OCI-LY3 (cell line): ENCODE measurements around the gene OR1Q1.
"Not testable (repeated sequence)": the region's sequence is repeated elsewhere in the genome, so short reads cannot be mapped to it uniquely, and the experiment has no call there.

ENCODE experiments used
- H2AFZ ChIP-seq: fragments of 200-600, 300-600 bp; shearing (Covaris generic); 2 replicates; pipeline ENCODE4 v1.6.0; 2014; ENCODE audit warnings: antibody characterized with exemption, low read depth, low read length
- H3K27ac ChIP-seq: fragments of 200-600, 300-600 bp; sonication (generic); 2 replicates; pipeline ENCODE4 v1.5.1; 2014; ENCODE audit warnings: mild to moderate bottlenecking, low read length, moderate library complexity, mixed read lengths
- H3K27me3 ChIP-seq: fragments of 200-600, 300-600 bp; sonication (generic); 2 replicates; pipeline ENCODE4 v1.6.1; 2014; ENCODE audit warnings: low read depth, low read length, mixed read lengths
- H3K36me3 ChIP-seq: fragments of 200-600, 300-600 bp; sonication (generic); replicated peaks from 2 replicates; pipeline ENCODE3; 2014; ENCODE audit warnings: low read depth, low read length, mixed read lengths
- H3K4me1 ChIP-seq: fragments of 300-600, 200-600 bp; sonication (generic); 2 replicates; pipeline ENCODE4 v1.6.1; 2014; ENCODE audit warnings: low read length, mixed read lengths
- H3K4me2 ChIP-seq: fragments of 200-600, 300-600 bp; sonication (generic); 2 replicates; pipeline ENCODE4 v1.6.1; 2014; ENCODE audit warnings: low read length, mixed read lengths
- H3K4me3 ChIP-seq: fragments of 300-600, 200-600 bp; sonication (generic); 2 replicates; pipeline ENCODE4 v1.5.1; 2014; ENCODE audit warnings: antibody characterized with exemption, mild to moderate bottlenecking, low read length, moderate library complexity
- H3K79me2 ChIP-seq: fragments of 300-600, 200-600 bp; shearing (Covaris generic); 2 replicates; pipeline ENCODE4 v1.6.1; 2014; ENCODE audit warnings: mild to moderate bottlenecking, low read length, mixed read lengths
- H3K9ac ChIP-seq: fragments of 300-600, 200-600 bp; shearing (Covaris generic); 2 replicates; pipeline ENCODE4 v1.6.0; 2014; ENCODE audit warnings: mild to moderate bottlenecking, low read length, moderate library complexity
- H3K9me3 ChIP-seq: fragments of 200-600, 300-600 bp; shearing (Covaris generic); 2 replicates; pipeline ENCODE4 v1.6.1; 2014; ENCODE audit warnings: low read length, mixed read lengths; ENCODE audit not compliant: insufficient read depth
- H4K20me1 ChIP-seq: fragments of 200-600, 300-600 bp; sonication (generic); 2 replicates; pipeline ENCODE4 v1.6.1; 2016; ENCODE audit warnings: low read length, mixed read lengths; ENCODE audit not compliant: insufficient read depth
- EZH2phosphoT487 ChIP-seq: fragments of 200-600 bp; shearing (Covaris generic); IDR thresholded peaks from 2 replicates; pipeline ENCODE4 v1.6.1; 2018; ENCODE audit warnings: antibody characterized with exemption, mixed run types, low read depth
- TF ChIP-seq, protein P1 (sequence below): fragments of 200-600, 300-600 bp; sonication (generic); IDR thresholded peaks from 2 replicates; pipeline ENCODE4 v1.5.1; 2014; ENCODE audit warnings: antibody characterized with exemption, low read length, low read depth

Gene OR1Q1

DNA sequence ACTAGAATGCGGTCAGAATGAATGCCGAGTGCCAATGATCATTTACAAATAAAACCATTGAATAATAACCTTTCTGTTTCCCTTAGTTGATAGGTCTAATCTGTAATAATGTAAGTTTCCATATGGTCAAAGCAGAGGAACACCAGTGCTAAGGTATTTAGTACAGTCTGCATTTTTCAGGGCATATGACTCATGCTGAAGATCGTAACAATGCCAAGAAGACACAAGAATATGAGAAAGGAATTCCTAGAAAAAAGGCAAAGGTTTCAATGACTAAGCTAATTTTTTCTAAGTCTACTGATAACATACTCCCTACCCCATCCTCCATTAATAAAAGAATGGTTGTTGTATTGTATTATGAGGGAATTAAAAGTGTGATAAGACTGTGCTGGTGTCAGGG, 34.2 kb upstream of the OR1Q1 start:
- no peaks in the 10 kb centered on the region for H4K20me1 ChIP-seq
- H3K4me1 ChIP-seq, result no peaks in the 10 kb centered on the region
- H3K79me2 ChIP-seq, result no peaks in the 10 kb centered on the region
- TF ChIP-seq, protein P1, sequence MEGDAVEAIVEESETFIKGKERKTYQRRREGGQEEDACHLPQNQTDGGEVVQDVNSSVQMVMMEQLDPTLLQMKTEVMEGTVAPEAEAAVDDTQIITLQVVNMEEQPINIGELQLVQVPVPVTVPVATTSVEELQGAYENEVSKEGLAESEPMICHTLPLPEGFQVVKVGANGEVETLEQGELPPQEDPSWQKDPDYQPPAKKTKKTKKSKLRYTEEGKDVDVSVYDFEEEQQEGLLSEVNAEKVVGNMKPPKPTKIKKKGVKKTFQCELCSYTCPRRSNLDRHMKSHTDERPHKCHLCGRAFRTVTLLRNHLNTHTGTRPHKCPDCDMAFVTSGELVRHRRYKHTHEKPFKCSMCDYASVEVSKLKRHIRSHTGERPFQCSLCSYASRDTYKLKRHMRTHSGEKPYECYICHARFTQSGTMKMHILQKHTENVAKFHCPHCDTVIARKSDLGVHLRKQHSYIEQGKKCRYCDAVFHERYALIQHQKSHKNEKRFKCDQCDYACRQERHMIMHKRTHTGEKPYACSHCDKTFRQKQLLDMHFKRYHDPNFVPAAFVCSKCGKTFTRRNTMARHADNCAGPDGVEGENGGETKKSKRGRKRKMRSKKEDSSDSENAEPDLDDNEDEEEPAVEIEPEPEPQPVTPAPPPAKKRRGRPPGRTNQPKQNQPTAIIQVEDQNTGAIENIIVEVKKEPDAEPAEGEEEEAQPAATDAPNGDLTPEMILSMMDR, result no peak
- TF ChIP-seq EZH2phosphoT487, result no peak
- H3K9me3 ChIP-seq, result no peaks in the 10 kb centered on the region
- no peaks in the 10 kb centered on the region for H3K27me3 ChIP-seq
- H3K36me3 ChIP-seq, result no peaks in the 10 kb centered on the region
- no peak overlapping the region for H3K9ac ChIP-seq
- H3K4me2 ChIP-seq, result no peak overlapping the region
- H3K4me3 ChIP-seq, result no peak overlapping the region
- H2AFZ ChIP-seq, result no peak overlapping the region
- no peak overlapping the region for H3K27ac ChIP-seq

DNA sequence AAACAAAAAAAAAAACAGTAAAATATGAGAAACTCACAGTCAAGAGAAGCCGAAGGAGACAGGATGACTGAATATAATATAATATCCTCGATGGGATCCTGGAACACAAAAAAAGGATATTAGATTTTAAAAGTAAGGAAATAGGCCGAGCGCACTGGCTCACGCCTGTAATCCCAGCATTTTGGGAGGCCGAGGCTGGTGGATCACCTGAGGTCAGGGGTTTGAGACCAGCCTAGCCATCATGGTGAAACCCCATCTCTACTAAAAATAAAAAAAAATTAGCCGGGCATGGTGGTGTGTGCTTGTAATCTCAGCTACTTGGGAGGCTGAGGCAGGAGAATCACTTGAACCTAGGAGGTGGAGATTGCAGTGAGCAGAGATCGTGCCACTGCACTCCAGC, 31.3 kb upstream of the OR1Q1 start, which contains the start of gene OR1L8:
OR1L8 (minus strand) TSS at position 101 of the 400 bp plus-strand sequence. CDS start 14,907 bp downstream, outside the sequence.
- H3K4me2 ChIP-seq, H3K79me2 ChIP-seq, H3K36me3 ChIP-seq, H3K4me1 ChIP-seq, H2AFZ ChIP-seq, H3K27me3 ChIP-seq, H3K4me3 ChIP-seq, H3K27ac ChIP-seq, H4K20me1 ChIP-seq, H3K9me3 ChIP-seq, H3K9ac ChIP-seq: not testable (repeated sequence)

DNA sequence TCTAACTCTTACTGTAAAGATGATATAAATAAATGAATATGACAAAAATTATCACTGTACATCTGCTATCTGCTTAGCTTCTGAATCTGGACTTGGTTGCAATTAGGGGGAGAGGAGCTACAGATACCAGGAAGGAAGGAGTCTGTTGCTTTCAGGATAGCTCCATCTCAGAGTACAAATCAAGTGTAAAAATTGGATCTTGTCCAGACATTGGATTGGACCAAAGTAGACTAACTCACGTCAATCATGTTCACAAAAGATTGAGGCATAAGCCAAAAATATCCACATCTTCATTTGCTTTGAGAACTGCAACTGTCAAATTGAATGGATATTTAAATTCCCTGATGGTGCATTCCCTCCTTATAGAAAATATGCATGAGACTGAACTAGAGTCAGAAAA, 8.8 kb upstream of the OR1Q1 start:
- H3K9ac ChIP-seq, result no peak overlapping the region
- no peaks in the 10 kb centered on the region for H3K4me1 ChIP-seq
- H3K4me3 ChIP-seq, result no peak overlapping the region
- H3K79me2 ChIP-seq, result no peaks in the 10 kb centered on the region
- no peak for TF ChIP-seq EZH2phosphoT487
- TF ChIP-seq, protein P1, result no peak
- peaks cover 22% of the 10 kb centered on the region for H3K27me3 ChIP-seq
- H3K9me3 ChIP-seq, result no peaks in the 10 kb centered on the region
- H3K27ac ChIP-seq, result no peak overlapping the region
- H3K36me3 ChIP-seq, result no peaks in the 10 kb centered on the region
- H3K4me2 ChIP-seq, result no peak overlapping the region
- H2AFZ ChIP-seq, result no peak overlapping the region
- H4K20me1 ChIP-seq, result no peaks in the 10 kb centered on the region

DNA sequence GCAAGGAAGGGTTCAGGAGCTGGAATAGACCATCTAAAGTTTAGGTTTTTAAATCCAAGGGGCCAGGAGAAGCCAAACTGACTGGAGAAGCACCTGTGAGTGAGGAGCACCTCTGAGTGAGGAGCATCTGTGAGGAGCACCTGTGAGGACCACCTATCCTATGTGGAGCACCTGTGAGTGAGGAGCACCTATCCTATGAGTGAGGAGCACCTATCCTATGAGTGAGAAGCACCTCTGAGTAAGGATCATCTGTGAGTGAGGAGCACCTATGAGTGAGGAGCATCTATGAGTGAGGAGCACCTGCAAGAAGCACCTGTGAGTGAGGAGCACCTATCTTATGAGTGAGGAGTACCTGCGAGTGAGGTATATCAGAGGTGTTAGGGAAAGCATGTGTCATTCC, 8.0 kb upstream of the OR1Q1 start:
- Histone ChIP-seq H3K36me3 (no peaks in the 10 kb centered on the region), H4K20me1 (no peaks in the 10 kb centered on the region), H3K4me3 (no peak overlapping the region), H3K9ac (no peak overlapping the region), H3K4me1 (no peaks in the 10 kb centered on the region), H2AFZ (no peak overlapping the region), H3K27ac (no peak overlapping the region), H3K4me2 (no peak overlapping the region), H3K27me3 (peaks cover 29% of the 10 kb centered on the region), H3K9me3 (no peaks in the 10 kb centered on the region), H3K79me2 (no peaks in the 10 kb centered on the region)
- TF ChIP-seq, protein P1, result no peak

DNA sequence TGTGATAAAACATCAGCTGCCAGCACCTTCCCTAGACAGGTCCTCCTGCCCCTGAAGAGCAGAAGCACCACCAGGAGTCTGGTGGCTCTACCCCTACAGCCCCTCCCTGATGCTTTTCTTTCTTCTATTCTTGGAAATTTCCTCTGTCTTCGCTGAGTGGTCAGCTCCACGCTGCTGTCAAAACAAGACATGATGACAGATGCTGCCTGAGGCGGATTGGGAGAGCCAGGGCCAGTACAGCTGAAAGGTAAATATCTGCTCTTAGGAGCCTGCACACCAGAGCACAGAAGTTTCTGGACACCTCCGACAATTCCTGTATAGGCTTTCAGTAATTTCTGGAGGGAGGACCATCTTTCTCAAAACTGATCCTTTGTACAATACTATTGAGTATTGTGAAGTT, 4.7 kb upstream of the OR1Q1 start:
- no peak overlapping the region for H3K9ac ChIP-seq

More for the DNA sequence above, 4.7 kb upstream of the OR1Q1 start:
- no peaks in the 10 kb centered on the region for H3K4me1 ChIP-seq
- no peaks in the 10 kb centered on the region for H3K79me2 ChIP-seq
- TF ChIP-seq, protein P1, result no peak
- TF ChIP-seq EZH2phosphoT487, result no peak
- H3K4me2 ChIP-seq, result no peak overlapping the region
- H4K20me1 ChIP-seq, result no peaks in the 10 kb centered on the region
- H3K27ac ChIP-seq, result no peak overlapping the region
- no peak overlapping the region for H3K4me3 ChIP-seq
- no peaks in the 10 kb centered on the region for H3K36me3 ChIP-seq
- no peak overlapping the region for H2AFZ ChIP-seq
- peaks cover 29% of the 10 kb centered on the region for H3K27me3 ChIP-seq
- no peaks in the 10 kb centered on the region for H3K9me3 ChIP-seq
